ENCODE data around the gene GABRB3.

GABRB3 gene

DNA sequence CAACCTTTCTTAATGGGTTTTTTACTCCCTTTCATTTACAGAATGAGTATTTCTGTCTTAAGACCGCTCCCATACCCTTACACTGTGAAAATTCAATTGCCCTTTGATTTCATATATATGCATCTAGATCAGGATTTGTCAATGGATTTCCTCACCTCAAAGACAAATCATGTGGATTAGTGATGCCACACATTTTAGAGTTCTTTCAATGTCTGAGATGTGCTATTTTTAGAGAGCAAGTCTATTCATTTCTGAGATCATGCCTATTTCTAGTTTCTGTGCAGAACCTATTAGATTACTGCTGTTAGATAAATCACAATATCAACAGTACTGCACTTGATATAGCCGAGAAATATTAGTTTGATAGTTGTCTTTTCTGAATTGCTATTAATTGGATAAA lies 137.3 kb downstream of the GABRB3 start:
- H3K9me3 ChIP-seq (ENCODE audit: control insufficient read depth in 2 of 2, low read length in 2 of 2), result peaks cover 3 to 5% of the 10 kb centered on the region in 2 donors
- H3K27ac ChIP-seq (ENCODE audit: low read depth in 2 of 2, low read length in 2 of 2), result no peak overlapping the region
- no peaks in the 10 kb centered on the region for H3K4me1 ChIP-seq (ENCODE audit: control insufficient read depth in 2 of 2, insufficient read depth in 2 of 2, low read length in 2 of 2)
- no peaks in the 10 kb centered on the region for H3K36me3 ChIP-seq (ENCODE audit: control insufficient read depth in 2 of 2, insufficient read depth in 2 of 2, low read length in 2 of 2)
- no peaks in the 10 kb centered on the region for H3K27me3 ChIP-seq (ENCODE audit: control insufficient read depth in 2 of 2, insufficient read depth in 2 of 2, low read length in 2 of 2)
- no peak overlapping the region for H3K4me3 ChIP-seq (ENCODE audit: low read length in 2 of 2)
- no peak overlapping the region for H3K9ac ChIP-seq (ENCODE audit: low read depth in 1 of 2, low read length in 2 of 2)

DNA sequence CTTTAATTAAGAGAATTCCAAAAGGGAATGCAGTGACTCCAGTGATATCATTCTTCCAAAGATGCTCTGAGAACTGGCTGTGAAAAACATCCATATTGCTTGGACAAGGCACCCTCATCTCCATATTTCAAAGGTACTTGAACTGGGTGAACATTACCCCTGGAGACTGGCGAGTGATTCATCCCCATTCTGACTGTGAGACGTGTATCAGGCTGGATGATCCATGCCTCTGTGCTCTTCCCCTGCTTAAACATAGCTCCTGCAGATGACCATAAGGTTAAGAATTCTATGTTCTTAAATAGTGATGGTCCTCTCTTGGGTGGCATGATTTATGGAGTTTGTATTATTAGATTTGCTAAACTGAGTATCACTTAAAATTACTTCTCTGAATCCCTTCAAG lies 137.8 kb downstream of the GABRB3 start:
- Histone ChIP-seq H3K36me3 (ENCODE audit: control insufficient read depth in 2 of 2, insufficient read depth in 2 of 2, low read length in 2 of 2) (no peaks in the 10 kb centered on the region), H3K9ac (ENCODE audit: low read depth in 1 of 2, low read length in 2 of 2) (no peak overlapping the region), H3K27ac (ENCODE audit: low read depth in 2 of 2, low read length in 2 of 2) (no peak overlapping the region), H3K4me1 (ENCODE audit: control insufficient read depth in 2 of 2, insufficient read depth in 2 of 2, low read length in 2 of 2) (no peaks in the 10 kb centered on the region), H3K9me3 (ENCODE audit: control insufficient read depth in 2 of 2, low read length in 2 of 2) (peaks cover 3 to 5% of the 10 kb centered on the region in 2 donors), H3K27me3 (ENCODE audit: control insufficient read depth in 2 of 2, insufficient read depth in 2 of 2, low read length in 2 of 2) (no peaks in the 10 kb centered on the region), H3K4me3 (ENCODE audit: low read length in 2 of 2) (no peak overlapping the region)

DNA sequence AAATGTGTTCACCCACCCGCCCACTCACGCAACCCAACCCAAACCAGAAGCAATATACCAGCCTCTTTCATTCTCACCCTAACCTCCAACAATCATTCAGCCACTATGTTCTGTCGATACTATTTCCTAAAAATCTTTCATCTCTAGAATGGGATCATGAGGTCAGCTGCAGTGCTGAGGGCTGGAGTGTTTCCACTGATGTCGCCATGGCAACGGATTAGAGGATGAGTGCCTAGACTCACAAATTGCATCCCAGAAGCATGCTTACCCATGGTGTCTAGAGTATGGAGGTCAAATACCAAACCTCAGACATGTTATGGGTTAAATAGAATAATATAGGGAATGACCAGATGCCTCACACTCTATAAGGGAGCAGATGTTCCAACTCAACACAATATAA lies 138.5 kb downstream of the GABRB3 start:
- Histone ChIP-seq H3K36me3 (ENCODE audit: control insufficient read depth in 2 of 2, insufficient read depth in 2 of 2, low read length in 2 of 2) (no peaks in the 10 kb centered on the region), H3K9me3 (ENCODE audit: control insufficient read depth in 2 of 2, low read length in 2 of 2) (peaks cover 3 to 5% of the 10 kb centered on the region in 2 donors), H3K4me3 (ENCODE audit: low read length in 2 of 2) (no peak overlapping the region), H3K27me3 (ENCODE audit: control insufficient read depth in 2 of 2, insufficient read depth in 2 of 2, low read length in 2 of 2) (no peaks in the 10 kb centered on the region), H3K9ac (ENCODE audit: low read depth in 1 of 2, low read length in 2 of 2) (no peak overlapping the region), H3K4me1 (ENCODE audit: control insufficient read depth in 2 of 2, insufficient read depth in 2 of 2, low read length in 2 of 2) (no peaks in the 10 kb centered on the region), H3K27ac (ENCODE audit: low read depth in 2 of 2, low read length in 2 of 2) (no peak overlapping the region)

DNA sequence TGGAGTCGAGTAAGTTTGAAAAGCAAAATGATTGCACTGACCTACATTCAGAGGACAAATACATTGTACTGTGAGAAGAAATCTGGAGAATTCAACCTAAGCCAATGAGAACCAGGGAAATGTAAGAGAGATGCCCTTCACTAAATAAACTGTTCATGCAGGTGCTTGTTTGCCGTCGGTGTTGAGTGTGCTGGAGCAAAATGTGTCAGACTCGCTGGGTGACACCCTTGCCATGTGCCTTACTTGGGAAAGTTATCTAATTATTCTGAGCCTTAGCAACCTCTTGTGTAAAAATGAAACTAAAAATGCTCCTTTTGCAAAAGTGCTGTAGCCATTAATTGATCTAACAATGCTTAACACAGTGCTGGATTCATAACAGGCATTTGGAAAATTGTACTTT lies 140.4 kb downstream of the GABRB3 start:
- Histone ChIP-seq H3K9ac (ENCODE audit: low read depth in 1 of 2, low read length in 2 of 2) (no peak overlapping the region), H3K9me3 (ENCODE audit: control insufficient read depth in 2 of 2, low read length in 2 of 2) (peaks cover 4 to 5% of the 10 kb centered on the region in 2 donors), H3K4me3 (ENCODE audit: low read length in 2 of 2) (no peak overlapping the region), H3K27me3 (ENCODE audit: control insufficient read depth in 2 of 2, insufficient read depth in 2 of 2, low read length in 2 of 2) (no peaks in the 10 kb centered on the region), H3K27ac (ENCODE audit: low read depth in 2 of 2, low read length in 2 of 2) (no peak overlapping the region), H3K36me3 (ENCODE audit: control insufficient read depth in 2 of 2, insufficient read depth in 2 of 2, low read length in 2 of 2) (no peaks in the 10 kb centered on the region), H3K4me1 (ENCODE audit: control insufficient read depth in 2 of 2, insufficient read depth in 2 of 2, low read length in 2 of 2) (no peaks in the 10 kb centered on the region)

DNA sequence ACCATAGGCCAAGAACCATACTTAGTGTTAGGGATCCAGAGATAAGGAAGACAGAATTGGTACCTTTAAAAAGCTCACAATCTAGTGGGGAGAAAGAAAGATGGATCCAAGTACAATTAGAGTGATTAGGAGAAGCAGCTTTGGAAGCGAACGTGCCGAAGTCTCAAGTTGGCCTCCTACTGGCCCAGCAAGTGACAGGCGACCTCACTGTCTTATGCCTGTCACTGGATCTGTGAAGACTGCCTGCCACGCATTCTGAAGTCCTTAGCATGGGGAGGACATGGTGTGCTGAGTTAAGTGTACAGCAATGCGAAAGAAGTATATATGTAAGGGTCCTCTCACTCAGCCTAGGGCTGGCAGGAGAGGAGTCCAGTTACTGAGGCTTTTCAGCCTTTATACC lies 141.0 kb downstream of the GABRB3 start:
- Histone ChIP-seq H3K9me3 (ENCODE audit: control insufficient read depth in 2 of 2, low read length in 2 of 2) (peaks cover 2 to 5% of the 10 kb centered on the region in 2 donors), H3K4me1 (ENCODE audit: control insufficient read depth in 2 of 2, insufficient read depth in 2 of 2, low read length in 2 of 2) (no peaks in the 10 kb centered on the region)

DNA sequence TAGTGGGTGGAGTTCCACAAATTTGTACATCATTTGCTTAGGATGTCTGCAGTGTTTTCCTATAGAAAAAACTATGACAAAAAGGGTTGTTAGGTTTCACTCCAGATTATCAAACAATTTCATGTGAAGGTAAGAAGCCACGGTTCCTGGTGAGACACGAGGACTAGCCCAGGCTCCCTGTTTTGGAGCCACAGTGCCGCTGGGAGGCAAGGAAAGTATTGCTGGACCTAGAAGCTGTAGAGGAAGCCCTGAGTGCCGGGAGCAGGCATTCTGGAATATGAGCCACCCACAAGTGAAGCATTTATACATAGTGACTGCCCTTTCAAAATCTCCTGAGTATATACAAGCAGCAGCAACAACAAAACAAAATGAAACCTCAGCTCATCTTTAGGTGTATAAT lies 142.0 kb downstream of the GABRB3 start:
- Histone ChIP-seq H3K27ac (ENCODE audit: low read depth in 2 of 2, low read length in 2 of 2) (no peak overlapping the region), H3K9ac (ENCODE audit: low read depth in 1 of 2, low read length in 2 of 2) (no peak overlapping the region), H3K4me3 (ENCODE audit: low read length in 2 of 2) (no peak overlapping the region), H3K27me3 (ENCODE audit: control insufficient read depth in 2 of 2, insufficient read depth in 2 of 2, low read length in 2 of 2) (no peaks in the 10 kb centered on the region), H3K36me3 (ENCODE audit: control insufficient read depth in 2 of 2, insufficient read depth in 2 of 2, low read length in 2 of 2) (no peaks in the 10 kb centered on the region), H3K4me1 (ENCODE audit: control insufficient read depth in 2 of 2, insufficient read depth in 2 of 2, low read length in 2 of 2) (no peaks in the 10 kb centered on the region), H3K9me3 (ENCODE audit: control insufficient read depth in 2 of 2, low read length in 2 of 2) (peaks cover 2 to 5% of the 10 kb centered on the region in 2 donors)

More for the DNA sequence above, 141.0 kb downstream of the GABRB3 start:
- Histone ChIP-seq H3K4me3 (ENCODE audit: low read length in 2 of 2) (no peak overlapping the region), H3K27me3 (ENCODE audit: control insufficient read depth in 2 of 2, insufficient read depth in 2 of 2, low read length in 2 of 2) (no peaks in the 10 kb centered on the region), H3K27ac (ENCODE audit: low read depth in 2 of 2, low read length in 2 of 2) (no peak overlapping the region), H3K9ac (ENCODE audit: low read depth in 1 of 2, low read length in 2 of 2) (no peak overlapping the region), H3K36me3 (ENCODE audit: control insufficient read depth in 2 of 2, insufficient read depth in 2 of 2, low read length in 2 of 2) (no peaks in the 10 kb centered on the region)

DNA sequence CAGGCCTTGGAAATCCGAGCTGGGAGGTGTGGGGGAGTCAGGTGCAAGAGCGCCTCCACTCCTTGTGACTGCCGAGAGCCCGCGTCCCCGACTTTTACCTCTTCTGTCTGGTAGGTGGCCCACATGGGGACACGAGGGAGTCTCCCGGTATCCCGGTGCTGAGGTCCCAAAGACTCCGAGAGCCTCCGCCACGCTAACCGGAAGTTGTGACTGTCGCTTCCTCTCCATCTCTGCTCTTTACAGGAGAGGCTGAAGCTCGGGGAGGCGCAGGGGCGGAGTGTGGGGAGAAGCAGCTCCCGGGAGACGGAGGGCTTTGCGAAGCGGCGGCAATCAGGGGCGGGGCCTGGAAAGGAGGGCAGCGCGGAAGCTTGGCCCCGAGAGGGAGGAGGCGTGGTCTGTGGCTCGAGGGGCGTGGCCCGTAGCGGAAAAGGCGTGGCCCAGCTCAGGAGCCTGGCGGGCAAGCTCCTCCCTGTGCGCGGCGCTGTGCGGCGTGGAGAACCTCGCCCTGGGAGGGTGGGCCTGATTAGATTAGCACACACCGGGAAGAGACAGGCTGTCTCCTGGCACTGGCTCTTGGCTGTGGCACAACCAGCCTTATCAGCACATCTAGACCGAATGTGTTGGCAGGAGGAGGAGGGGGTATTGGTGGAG lies 143.9 kb downstream of the GABRB3 start:
- Histone ChIP-seq H3K36me3 (ENCODE audit: control insufficient read depth in 2 of 2, insufficient read depth in 2 of 2, low read length in 2 of 2) (no peaks in the 10 kb centered on the region), H3K27me3 (ENCODE audit: control insufficient read depth in 2 of 2, insufficient read depth in 2 of 2, low read length in 2 of 2) (no peaks in the 10 kb centered on the region), H3K4me3 (ENCODE audit: low read length in 2 of 2) (peak overlapping the region in 1 of 2 donors; percentile 13), H3K9me3 (ENCODE audit: control insufficient read depth in 2 of 2, low read length in 2 of 2) (peaks cover 2 to 7% of the 10 kb centered on the region in 2 donors), H3K9ac (ENCODE audit: low read depth in 1 of 2, low read length in 2 of 2) (no peak overlapping the region), H3K4me1 (ENCODE audit: control insufficient read depth in 2 of 2, insufficient read depth in 2 of 2, low read length in 2 of 2) (no peaks in the 10 kb centered on the region), H3K27ac (ENCODE audit: low read depth in 2 of 2, low read length in 2 of 2) (no peak overlapping the region)

DNA sequence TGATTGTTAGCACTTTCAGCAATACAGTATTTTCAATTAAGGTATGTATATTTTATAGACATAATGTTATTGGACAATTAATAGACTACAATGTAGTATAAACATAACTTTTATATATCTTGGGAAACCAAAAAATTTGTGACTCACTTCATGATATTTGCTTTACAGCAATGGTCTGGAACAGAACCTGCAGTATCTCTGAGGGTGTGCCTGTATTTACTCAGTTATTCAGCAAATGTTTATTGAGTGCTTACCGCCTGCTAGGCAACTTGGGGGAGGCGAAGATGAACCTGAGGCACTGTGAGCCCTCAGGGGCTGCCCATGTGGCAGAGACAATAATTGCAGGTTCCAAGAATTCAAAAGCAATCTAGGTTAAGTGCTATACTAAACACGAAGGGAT lies 144.8 kb downstream of the GABRB3 start:
- Histone ChIP-seq H3K4me3 (ENCODE audit: low read length in 2 of 2) (no peak overlapping the region), H3K27ac (ENCODE audit: low read depth in 2 of 2, low read length in 2 of 2) (no peak overlapping the region), H3K9ac (ENCODE audit: low read depth in 1 of 2, low read length in 2 of 2) (no peak overlapping the region), H3K27me3 (ENCODE audit: control insufficient read depth in 2 of 2, insufficient read depth in 2 of 2, low read length in 2 of 2) (no peaks in the 10 kb centered on the region), H3K36me3 (ENCODE audit: control insufficient read depth in 2 of 2, insufficient read depth in 2 of 2, low read length in 2 of 2) (no peaks in the 10 kb centered on the region), H3K4me1 (ENCODE audit: control insufficient read depth in 2 of 2, insufficient read depth in 2 of 2, low read length in 2 of 2) (no peaks in the 10 kb centered on the region), H3K9me3 (ENCODE audit: control insufficient read depth in 2 of 2, low read length in 2 of 2) (peaks cover 2 to 7% of the 10 kb centered on the region in 2 donors)

DNA sequence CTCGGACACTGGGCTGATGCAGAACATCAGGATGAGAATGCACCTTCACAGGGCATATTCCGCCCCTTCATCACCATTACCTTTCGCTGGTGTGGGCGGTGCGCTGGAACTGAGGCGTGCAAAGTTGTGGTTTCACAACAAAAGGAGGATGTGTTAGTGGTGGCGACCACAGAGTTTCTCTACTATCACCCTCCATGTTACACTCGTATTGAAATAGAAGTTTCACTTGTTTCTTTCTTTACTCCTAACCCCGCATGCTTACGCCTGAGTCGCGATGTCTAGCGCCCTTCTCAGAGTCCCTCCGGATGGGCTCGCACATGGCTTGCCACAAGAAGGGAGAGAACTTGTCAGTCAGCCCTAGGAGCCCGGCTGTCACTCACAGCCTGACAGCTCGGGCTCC lies 148.7 kb downstream of the GABRB3 start:
- no peaks in the 10 kb centered on the region for H3K4me1 ChIP-seq (ENCODE audit: control insufficient read depth in 2 of 2, insufficient read depth in 2 of 2, low read length in 2 of 2)
- peaks cover 2 to 6% of the 10 kb centered on the region in 2 donors for H3K9me3 ChIP-seq (ENCODE audit: control insufficient read depth in 2 of 2, low read length in 2 of 2)
- H3K27me3 ChIP-seq (ENCODE audit: control insufficient read depth in 2 of 2, insufficient read depth in 2 of 2, low read length in 2 of 2), result no peaks in the 10 kb centered on the region
- no peak overlapping the region for H3K4me3 ChIP-seq (ENCODE audit: low read length in 2 of 2)
- H3K36me3 ChIP-seq (ENCODE audit: control insufficient read depth in 2 of 2, insufficient read depth in 2 of 2, low read length in 2 of 2), result no peaks in the 10 kb centered on the region
- H3K9ac ChIP-seq (ENCODE audit: low read depth in 1 of 2, low read length in 2 of 2), result no peak overlapping the region
- no peak overlapping the region for H3K27ac ChIP-seq (ENCODE audit: low read depth in 2 of 2, low read length in 2 of 2)

DNA sequence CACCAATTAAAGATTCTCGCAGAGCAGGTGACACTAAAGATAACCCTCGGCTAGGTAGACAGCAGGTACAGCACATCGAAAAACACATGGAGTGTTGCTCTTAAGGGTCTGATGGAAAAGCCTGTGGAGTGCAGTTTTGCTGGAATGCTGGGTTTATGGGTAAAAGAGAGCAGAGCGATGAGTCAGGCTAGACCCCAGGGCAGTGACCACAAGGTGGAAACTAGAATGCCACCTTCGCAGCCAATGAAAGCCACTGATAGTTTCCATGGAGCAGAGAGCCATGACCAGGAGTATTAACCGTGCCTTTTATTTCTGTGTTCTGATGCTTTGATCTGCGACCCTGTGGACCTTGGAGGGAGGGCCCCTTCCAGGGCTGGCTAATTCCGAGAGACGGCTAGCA lies 149.8 kb downstream of the GABRB3 start:
- no peaks in the 10 kb centered on the region for H3K27me3 ChIP-seq (ENCODE audit: control insufficient read depth in 2 of 2, insufficient read depth in 2 of 2, low read length in 2 of 2)

More for the DNA sequence above, 149.8 kb downstream of the GABRB3 start:
- peaks cover 2 to 5% of the 10 kb centered on the region in 2 donors for H3K9me3 ChIP-seq (ENCODE audit: control insufficient read depth in 2 of 2, low read length in 2 of 2)
- H3K36me3 ChIP-seq (ENCODE audit: control insufficient read depth in 2 of 2, insufficient read depth in 2 of 2, low read length in 2 of 2), result no peaks in the 10 kb centered on the region
- H3K4me1 ChIP-seq (ENCODE audit: control insufficient read depth in 2 of 2, insufficient read depth in 2 of 2, low read length in 2 of 2), result no peaks in the 10 kb centered on the region
- no peak overlapping the region for H3K9ac ChIP-seq (ENCODE audit: low read depth in 1 of 2, low read length in 2 of 2)
- no peak overlapping the region for H3K4me3 ChIP-seq (ENCODE audit: low read length in 2 of 2)
- H3K27ac ChIP-seq (ENCODE audit: low read depth in 2 of 2, low read length in 2 of 2), result no peak overlapping the region

Measured in mucosa of rectum (tissue), 2 donors.